ENCODE data around the gene CDH13. TPM values are rescaled to one million over a fixed set of nuclear protein-coding genes. Genes with fewer than 3 reads are reported as not detected.

CDH13 gene
- total and polyA plus RNA-seq, 9 of the 15 experiments (the other 6 are each of a cell fraction or from before 2014, with no cell fraction given): 0.03 TPM; not detected in 8

GRCh38 chr16:82755570-82756282 is 129.0 kb downstream of the CDH13 start:
- Histone ChIP-seq H3K9ac (ENCODE audit: insufficient read depth in 1 of 2, low read depth in 2 of 2, low read length in 2 of 2) (no peak overlapping the region), H3K4me1 (replicated peaks in 1 of 2; ENCODE audit: control insufficient read depth in 2 of 2, insufficient read depth in 2 of 2, low read length in 2 of 2) (no peaks in the 10 kb centered on the region), H3K4me3 (no peak overlapping the region), H3K27ac (ENCODE audit: extremely low read depth, low read depth, low read length) (no peak overlapping the region), H3K79me2 (ENCODE audit: control insufficient read depth, insufficient read depth, low read length) (no peaks in the 10 kb centered on the region), H4K20me1 (replicated peaks; ENCODE audit: control insufficient read depth, insufficient read depth, low read length) (no peaks in the 10 kb centered on the region), H3K27me3 (ENCODE audit: control insufficient read depth in 2 of 2, insufficient read depth in 2 of 2, low read length in 2 of 2) (no peaks in the 10 kb centered on the region), H2AFZ (ENCODE audit: low read depth, low read length) (no peak overlapping the region), H3K9me3 (replicated peaks; ENCODE audit: control insufficient read depth, insufficient read depth, low read depth, low read length) (no peaks in the 10 kb centered on the region), H3K36me3 (ENCODE audit: control insufficient read depth, insufficient read depth, low read length) (no peaks in the 10 kb centered on the region), H3K4me2 (ENCODE audit: insufficient read depth, low read length) (no peak overlapping the region), H3K9me1 (ENCODE audit: control insufficient read depth, insufficient read depth, low read length) (no peaks in the 10 kb centered on the region)
- ChIA-PET POLR2A (no interaction called here), CTCF (ENCODE audit: low intra/inter-chr PET ratio) (no interaction called here)
- DNase-seq (ENCODE audit: extremely low read depth in 1 of 4, low spot score in 3 of 4) (peak in 2 of 4 experiments; percentile 23 to 31), FAIRE-seq (peak; percentile 71), ATAC-seq (no peak)
- TF ChIP-seq ZNF354B (CRISPR knock-in tag; IDR thresholded peaks at IDR 0.05): no peak
- no peak for TF ChIP-seq MNT (conservative IDR thresholded peaks at IDR 0.05)
- TF ChIP-seq YY1 (IDR thresholded peaks at IDR 0.05; ENCODE audit: borderline replicate concordance in 1 of 3, control insufficient read depth in 1 of 3, extremely low read depth in 1 of 3, insufficient read depth in 3 of 3, insufficient read length in 1 of 3, insufficient replicate concordance in 2 of 3, low read depth in 1 of 3, low read length in 2 of 3): no peak
- no peak for TF ChIP-seq SUPT5H (IDR thresholded peaks at IDR 0.05)
- TF ChIP-seq HDAC3 (IDR thresholded peaks at IDR 0.05; ENCODE audit: borderline replicate concordance, partially characterized antibody): no peak
- in situ Hi-C loops (cut with MboI): no loop called here
- BruUV-seq (replicated peaks): no TSS peak
- intact Hi-C loops (cut with micrococcal nuclease): no loop called here
- 0% methylated on average over 4 of the region's 4 CpGs for WGBS (ENCODE audit: insufficient coverage, low coverage, missing lambda C conversion rate)

Measured in K562 (cell line).